GM21576 (cell line): ENCODE results near the gene GLDN.
A peak's percentile ranks its signal among the peaks of the same experiment; 100 is the strongest.

Experiments
- ATAC-seq: cut with Tn5 transposase; IDR thresholded peaks from one replicate; pipeline ENCODE4 v1.9.1; 2021; ENCODE audit warnings: mild to moderate bottlenecking, moderate library complexity; ENCODE audit not compliant: unreplicated experiment

GLDN gene

DNA sequence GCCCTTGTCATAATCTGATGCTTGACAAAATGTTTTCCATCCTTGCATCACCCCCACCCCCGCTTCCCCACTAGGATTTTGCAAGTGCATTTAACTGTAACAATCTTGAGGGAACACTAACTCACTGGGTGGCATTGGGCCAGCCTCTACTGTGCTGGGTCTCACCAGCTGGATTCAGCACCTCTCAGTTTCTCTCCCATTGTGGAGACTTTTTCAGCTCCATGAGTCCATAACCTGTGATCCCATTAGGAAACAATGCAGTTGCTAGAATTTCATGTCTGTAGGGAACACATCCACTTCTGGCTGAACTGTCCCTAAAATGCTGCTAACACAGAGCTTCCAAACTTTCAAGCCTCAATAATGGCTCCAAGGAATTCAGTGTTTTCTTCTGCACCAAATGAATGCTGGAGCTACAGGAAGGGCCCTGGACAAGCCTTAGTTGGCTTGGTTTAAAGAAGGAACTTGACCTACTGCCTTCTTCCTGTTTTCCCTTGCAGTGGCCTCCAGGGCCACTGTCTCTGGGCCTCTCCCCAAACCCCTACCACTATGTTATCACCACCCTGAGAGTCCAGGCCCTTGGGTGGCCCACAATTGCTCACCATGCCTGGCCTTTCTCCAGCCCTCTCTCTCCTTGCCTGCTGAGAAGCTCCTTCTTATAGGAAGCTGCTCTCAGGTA is 18.7 kb upstream of the GLDN start:
- ATAC-seq: no peak

DNA sequence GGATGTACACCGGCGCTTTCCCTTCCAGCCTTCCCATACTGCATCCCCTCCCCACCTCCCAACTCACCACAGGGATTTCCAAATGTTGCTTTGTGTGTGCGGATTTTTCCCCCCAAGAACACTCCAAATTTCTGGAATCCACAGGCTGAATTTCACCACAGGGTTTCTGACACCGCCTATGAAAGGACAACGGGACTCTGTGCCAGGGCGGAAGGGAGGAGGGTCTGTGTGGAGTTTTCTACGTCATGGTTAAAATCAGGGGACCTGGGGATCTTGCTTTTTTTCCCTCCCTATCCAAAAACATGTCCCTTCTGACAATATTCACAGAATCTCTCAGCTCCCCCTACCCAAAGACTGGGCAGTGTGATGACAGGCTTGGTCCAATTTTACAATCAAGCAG is 17.7 kb upstream of the GLDN start:
- ATAC-seq: no peak

DNA sequence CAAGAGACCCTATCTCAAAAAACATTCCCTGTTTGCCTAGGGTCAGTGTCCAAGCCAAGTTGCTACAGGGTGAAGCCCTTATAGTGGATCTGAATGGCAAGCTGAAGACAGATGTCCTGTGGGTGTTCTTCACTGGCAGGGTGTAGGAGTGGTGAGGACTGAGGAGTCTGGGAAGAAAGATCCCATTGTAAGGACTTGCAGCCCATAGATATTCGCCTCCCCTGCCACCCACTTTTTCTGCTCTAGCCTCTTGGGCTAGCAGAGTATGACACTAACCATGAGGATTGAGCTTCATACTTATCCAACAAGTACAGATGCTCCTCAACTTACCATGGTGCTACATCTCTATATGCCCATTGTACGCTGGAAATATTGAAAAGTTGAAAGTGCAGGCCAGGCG is 16.3 kb upstream of the GLDN start:
- no peak for ATAC-seq

DNA sequence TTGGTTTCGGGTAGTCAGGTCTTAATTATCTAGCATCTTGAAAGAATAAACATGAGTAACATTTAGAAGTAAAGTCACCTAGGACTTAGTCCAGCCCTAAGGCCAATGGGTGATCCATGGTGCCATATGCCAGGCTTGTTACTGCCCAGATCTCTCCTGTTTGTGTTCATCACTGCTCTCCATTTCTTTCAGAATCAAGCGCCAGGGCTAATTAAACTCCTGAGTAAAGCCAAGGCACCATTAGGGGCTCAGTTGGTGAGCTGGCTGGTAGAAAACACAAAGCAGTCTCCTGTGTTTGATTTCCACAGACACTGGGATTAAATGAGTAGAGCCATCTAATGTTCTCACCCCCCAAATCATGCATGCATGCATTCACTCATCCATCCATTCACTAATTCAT is 14.4 kb upstream of the GLDN start:
- ATAC-seq: no peak

DNA sequence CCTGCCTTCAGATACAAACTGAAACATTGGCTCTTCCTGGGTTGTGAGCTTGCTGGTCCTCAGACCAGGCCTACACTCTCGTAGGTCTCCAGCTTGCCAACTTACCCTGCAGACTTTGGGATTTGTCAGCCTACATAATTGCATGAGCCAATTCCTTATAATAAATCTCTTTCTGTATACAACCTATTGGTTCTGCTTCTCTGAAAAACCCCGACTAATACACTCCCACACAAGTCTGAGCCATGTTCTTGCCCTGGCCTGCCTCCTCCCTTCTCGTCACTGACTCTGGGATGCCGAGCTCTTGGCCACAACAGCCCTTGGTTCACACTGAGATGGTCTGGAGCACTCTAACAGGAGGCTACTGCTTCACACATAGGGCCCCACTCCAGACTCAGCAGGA is 12.5 kb upstream of the GLDN start:
- no peak for ATAC-seq

DNA sequence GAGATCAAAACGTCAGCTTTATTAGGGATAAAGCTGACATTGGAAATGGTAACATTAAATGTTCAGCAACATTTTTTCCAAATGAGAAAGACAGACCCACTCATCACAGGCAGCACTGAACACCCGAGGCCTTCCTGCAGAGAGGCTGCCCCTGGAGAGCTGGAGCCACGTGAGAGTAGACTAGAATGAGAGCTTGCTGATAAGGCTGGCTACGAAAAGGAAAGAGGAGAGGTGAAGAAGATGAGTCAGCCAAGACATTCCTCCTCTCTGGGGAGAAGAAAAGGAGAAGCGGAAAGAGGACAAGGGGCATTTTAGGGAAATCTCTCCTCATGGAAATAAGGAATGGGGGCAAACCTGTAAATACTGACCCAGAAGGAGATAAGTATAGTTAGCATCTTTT is 10.3 kb upstream of the GLDN start:
- no peak for ATAC-seq

DNA sequence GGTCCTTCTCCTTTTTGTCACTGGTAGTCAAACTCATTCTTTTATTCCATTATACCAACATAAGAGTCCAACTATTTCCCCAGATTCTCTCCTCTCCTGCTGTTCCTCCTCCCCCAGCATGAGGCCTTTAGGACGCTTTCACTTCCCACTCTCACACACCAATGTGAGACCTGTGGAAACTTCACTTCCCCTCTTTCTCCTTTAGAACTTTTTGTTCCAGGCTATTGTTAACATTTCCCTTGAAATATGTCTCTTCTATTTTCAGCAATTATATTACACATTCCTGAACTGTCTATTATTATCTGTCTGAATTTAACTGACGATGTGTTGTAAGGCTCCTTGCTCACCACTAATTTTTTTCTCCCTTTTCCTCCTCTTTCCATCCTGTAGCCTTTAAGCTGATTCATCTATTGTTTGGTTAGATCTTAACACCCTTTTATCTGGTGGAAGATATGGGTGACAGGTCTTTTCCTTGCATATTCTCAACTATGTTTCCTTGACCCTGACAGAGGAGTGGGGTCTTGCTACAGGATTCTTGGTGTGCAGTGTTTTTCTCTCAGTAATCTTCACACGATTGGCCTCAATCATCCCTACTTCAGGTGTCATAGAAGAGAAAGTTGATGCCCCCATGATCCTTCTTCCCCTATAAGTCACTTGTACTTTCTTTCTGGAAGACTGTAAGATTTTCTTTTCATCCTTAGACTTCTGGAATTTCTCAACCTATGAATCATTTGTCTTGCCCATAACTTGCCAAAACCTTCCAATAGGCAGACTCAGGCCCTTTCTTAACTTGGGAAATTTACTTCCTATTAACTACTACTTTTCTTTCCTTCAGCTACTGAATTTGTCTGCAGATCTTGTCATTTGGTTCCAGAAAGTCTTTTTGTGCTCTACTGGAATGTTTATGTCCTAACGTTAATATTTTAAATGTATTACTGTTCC is 9.0 kb upstream of the GLDN start:
- no peak for ATAC-seq

DNA sequence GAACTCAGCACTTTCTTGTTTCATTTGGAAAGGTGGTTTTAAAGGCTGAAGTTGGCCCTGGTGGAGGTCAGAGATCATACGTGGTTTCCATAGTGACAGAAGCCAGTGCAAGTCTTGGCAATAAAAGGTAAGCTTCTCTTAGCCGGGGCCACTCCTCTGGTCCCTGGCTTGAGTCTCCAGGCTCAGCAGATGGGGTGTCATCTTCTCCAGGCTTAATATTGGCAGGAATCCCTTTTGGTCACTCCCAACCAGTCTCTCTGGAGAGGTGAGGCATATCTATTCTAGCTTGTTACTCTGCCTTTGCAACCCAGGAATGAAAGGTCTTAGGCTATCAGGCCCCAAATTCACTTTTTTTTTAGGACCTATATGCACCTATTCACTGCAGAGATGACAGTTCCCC is 7.9 kb upstream of the GLDN start:
- no peak for ATAC-seq

DNA sequence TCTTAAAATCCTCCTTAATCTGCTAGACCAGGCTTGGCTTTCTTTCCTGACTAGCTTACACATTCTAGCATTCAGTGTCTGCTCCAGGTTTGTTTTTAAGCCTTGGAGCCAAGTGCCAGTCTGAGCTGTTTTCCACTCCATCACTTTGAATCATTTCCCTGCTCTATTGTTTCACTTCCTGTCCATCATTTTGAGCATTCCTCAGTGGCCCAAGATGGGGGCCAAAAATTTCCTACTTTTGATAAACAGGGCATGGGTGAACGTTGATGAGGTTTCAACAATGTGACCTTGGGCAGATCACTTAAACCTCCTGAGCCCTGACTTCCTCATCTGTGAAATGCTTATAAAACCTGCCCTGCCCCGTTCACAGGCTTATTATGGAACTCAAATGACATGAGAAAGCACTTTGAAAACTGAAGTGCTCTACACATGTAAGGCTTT is 7.4 kb upstream of the GLDN start:
- no peak for ATAC-seq

DNA sequence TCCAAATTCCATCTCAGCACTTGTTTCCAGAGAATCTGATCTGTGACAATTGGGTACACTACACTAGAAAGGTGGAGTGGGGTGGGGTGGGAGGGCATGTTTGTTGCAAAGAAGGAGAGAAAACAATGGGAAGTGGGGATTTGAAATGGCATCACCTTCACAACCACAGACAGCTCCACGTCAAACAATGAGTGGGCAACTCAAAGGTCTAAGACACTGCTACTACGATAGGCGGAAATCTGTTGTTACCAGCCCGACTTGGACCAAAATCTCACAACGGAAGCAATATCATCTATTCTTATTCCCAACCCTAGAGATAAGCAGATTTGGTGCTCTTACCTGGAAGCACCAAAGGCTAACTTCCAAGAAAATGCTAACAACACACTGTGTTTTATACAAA is 6.4 kb upstream of the GLDN start:
- ATAC-seq: no peak

DNA sequence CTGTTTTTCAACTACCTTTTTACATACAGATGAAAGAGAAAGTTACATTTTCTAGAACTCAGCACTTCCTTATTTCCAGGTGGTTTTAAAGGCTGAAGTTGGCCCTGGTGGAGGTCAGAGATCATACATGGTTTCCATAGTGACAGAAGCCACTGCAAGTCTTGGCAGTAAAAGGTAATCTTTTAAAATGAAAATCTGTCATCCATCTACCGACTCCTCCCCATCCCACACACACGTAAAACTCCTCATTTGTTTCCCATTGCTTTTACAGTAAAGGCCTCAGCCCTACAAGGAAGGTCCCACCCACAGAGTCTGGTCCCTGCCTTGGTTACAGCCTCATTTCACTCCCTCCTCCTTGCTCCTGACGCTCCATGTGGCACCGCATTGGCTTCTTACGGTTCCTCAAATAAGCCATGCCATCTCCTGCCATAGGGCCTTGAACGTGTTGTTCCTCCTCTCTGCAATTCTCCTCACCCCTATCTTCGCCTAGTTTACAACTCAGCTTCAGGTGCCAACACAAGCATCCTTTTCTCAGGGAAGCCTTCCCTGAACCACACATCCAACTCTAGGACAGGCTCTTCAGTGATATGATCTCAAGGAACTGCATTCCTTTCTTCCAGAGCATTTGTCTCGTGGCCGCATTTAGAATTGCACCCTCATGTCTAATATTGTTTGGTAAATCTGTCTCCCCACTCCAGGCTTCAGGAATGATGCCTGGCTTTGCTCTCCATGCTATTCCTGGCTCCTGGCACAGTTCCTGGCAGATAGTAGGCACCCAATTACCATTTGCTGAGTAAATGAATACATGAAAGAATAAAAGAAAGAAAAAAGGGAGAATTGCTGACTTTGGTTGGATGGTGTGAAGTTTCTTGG is 5.7 kb upstream of the GLDN start:
- ATAC-seq: peak; percentile 86

DNA sequence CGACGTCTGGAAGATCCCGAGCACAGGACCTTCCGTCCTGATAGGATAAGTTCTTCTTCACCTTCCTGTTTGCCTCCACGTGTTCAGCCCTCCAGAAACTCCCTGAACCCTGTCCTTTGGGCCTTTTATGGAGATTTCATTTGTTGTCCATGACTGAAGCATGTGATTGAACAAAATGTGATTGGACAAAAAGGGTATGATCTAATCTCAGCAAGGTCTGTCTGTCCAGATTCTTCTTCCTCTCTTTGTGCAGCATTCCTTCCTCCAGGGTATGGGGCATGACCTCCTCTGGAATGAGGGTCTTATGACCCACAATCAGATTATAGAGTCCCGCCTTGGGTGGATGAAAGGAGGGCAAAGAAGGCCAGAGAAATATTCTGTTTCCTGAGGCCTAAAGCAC is 3.0 kb upstream of the GLDN start, which contains the start of gene CYP19A1:
Gene CYP19A1, minus strand, starts transcription at position 101 of the 400 bp plus-strand sequence. CDS start 95,684 bp downstream, outside the sequence.
- no peak for ATAC-seq

DNA sequence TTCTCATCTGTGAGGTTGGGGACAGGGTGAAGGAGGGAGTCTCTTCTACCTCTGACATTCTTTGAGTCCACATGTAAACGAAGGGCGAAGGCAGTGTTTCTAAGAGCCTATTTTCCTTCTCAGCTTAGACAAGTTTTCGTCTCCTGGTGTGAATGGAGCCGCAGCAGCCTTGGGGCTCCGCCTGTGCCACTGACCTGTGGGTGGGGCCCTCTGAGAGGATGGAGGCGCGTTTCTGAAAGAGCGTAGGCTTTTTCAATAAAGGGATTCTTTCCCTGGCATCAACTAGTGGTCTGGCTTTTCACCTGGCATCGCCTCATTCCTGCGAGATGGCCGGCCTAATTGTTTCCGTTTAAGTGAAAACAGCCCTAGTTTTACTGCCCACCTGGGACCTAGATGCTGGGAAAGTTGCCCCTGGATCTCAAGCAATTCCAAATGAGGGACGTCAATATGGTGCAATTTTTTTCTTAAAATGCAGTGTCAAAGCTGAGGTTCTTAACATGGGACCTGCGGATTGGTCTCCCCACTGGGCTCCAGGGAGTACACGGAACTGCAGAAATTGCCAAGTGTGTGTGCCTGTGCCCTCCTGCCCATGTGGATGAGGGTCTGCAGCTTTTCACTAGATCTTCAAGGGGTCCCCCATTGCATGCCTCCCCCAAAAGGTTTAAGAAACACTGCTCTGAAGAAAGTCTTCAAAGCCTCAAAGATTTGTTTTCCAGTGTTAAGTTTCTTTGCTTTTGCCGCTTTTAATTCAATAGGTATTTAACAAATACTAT is 958 bp downstream of the GLDN start:
- no peak for ATAC-seq

DNA sequence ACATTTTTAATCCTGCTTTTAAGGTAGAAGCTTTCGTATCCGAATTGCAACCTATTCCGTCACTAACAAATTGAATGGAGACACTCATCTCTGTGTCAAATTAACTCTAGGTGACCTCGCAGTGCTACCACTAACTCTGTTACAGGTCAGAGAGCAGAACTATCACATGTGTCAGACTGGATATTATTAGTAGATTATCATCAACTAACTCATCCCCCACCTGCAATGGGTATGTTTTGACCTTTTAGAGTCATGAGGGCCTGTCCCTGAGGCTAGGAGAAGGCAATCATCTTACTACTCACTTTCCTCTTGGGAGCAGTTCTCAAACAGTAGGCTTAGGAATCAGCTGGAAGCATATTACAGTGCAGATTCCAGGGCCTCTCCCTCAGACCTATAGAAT is 2.0 kb downstream of the GLDN start:
- ATAC-seq: no peak

DNA sequence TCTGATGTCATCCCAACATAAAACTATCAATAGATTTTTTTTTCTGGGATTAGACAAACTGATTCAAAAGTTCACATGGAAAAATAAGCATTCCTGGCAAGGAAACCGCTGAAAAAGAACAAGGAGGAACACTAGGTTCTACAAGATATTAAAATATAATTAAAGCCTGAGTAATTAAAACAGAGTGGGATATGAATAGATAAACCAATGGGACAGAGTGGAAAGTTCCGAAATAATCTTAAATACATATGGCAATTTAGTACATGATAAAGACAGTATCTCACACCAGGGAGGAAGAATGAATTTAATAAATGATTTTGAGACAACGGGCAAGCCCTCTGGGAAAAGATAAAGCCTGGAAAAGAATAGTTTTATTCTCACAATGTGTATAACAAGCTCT is 4.7 kb downstream of the GLDN start:
- no peak for ATAC-seq

DNA sequence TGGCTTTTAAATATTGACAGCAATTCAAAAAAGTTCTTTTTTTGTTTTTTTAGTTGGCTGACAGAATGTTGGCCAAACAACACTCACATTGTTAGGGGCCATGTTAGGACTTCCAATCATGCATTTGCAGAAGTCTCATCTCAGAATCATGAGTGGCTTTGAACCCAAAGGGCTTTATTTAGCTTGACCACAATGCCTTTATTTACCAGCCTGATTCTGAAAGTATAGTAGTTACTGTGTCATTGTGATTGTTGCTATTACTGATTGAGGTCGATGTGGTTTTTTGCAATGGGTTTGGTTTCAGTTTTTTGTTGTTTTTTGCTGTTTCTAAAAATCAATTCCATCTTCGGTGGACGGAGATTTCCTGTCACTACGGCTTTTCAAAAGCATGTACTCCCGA is 7.2 kb downstream of the GLDN start:
- peak; percentile 97 for ATAC-seq

DNA sequence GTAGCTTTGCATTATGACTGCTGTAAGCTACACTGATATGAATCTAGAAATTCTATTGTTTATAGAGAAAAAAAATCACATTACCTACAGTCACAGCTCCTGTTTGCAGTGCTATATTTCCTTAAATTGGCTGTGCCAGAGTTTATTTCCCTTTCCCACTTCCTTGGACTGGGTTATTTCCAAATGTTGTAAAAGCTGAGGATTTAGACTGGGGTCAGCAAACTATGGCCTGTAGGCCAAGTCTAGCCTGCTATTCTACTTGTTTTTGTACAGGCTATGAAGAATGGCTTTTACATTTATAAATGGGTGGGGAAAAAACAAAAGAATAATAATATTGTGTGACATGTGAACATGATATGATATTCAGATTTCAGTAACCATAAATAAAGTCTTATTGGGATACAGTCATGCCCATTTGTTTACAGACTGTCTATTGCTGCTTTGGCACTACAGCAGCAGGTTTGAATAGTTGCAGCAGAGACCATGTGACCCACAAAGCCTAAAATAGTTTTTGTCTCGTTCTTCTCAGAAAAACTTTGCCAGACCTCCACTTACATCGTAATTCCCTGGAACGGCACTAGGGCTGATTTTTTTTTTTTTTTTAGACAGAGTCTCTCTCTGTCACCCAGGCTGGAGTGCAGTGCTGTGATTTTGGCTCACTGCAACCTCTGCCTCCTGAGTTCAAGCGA is 7.8 kb downstream of the GLDN start:
- no peak for ATAC-seq

DNA sequence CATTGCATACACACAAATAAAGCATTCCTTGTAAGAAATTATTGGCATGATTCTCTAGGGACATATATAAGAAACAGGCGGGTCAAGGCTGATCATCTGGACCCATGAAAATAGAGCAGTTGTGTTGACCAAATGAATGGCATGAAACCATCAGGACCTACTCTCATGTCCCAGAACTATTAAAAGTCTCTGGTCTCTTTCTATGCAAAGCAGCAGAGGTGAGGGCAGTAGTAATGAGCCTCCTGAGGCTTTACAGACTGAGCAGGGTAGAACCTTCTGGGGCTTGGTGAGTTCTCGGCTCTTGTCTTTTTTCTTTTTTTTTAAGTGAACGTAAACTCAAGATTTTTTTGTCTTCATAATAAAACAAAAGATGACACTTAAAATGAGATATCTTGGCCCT is 9.3 kb downstream of the GLDN start:
- no peak for ATAC-seq

DNA sequence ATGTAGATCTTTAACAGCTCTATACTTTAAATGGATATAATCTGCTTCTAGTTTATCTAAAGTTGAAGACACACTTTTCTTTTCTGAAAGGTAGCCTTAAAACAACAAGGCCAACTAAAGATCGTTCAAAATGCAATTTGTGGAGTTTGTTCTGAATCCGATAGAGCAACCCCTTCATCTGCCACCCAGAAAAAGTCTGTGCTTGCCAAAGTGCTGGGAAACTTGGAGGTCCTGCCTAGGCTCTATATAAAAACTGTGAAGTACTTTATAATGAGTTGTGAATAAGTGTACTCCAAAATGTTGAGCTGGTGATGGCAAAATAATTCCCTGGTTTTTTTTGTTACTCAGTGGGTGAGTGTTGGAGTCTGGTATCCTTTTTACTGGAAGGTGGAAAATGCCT is 12.5 kb downstream of the GLDN start:
- ATAC-seq: no peak

DNA sequence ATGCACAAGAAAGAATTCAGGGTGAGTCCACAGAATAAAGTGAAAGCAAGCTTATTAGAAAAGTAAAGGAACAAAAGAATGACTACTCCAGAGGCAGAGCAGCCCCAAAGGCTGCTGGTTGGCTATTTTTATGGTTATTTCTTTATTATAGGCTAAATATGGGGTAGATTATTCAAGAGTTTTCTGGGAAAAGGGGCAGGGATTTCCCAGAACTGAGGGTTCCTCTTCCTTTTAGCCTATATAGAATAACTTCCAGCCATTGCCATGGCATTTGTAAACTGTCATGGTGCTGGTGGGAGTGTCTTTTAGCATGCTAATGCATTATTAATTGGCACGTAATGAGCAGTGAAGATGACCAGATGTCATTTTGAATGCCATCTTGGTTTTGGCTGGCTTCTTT is 13.6 kb downstream of the GLDN start:
- ATAC-seq: no peak
